CD4-positive, alpha-beta memory T cell (primary cell): ENCODE data around the gene MED23. TPM values are rescaled to one million over a fixed set of nuclear protein-coding genes. Genes with fewer than 3 reads are reported as not detected.

ENCODE experiments used
- CTCF ChIA-PET: fragments of 350-600 bp; sonication (Branson Sonifier 250); formaldehyde crosslinking; loops from one replicate; lab custom pipeline; 2021; ENCODE audit warnings: inconsistent platforms; ENCODE audit not compliant: partially characterized antibody; lab: Charles Lee
- POLR2A ChIA-PET: fragments of 350-600 bp; sonication (Branson Sonifier 250); formaldehyde crosslinking; loops from one replicate; lab custom pipeline; 2021; ENCODE audit not compliant: partially characterized antibody; lab: Charles Lee
- DNase-seq, 5 donors: peaks; one replicate each; pipeline versions ENCODE4 v3.0.0 to v3.0.0-alpha.2; 2020 to 2022; ENCODE audit warnings: mixed read lengths in 1 of 5
- H3K27ac ChIP-seq: one replicate; pipeline ENCODE4 v1.7.0; 2013; ENCODE audit warnings: low read depth, low read length
- H3K27me3 ChIP-seq: 2 replicates; pipeline ENCODE4 v1.7.0; 2013; ENCODE audit warnings: mild to moderate bottlenecking, low read length, moderate library complexity; ENCODE audit not compliant: insufficient read depth
- H3K36me3 ChIP-seq: 2 replicates; pipeline ENCODE4 v1.7.0; 2013; ENCODE audit warnings: mild to moderate bottlenecking, low read length, moderate library complexity; ENCODE audit not compliant: insufficient read depth
- H3K4me1 ChIP-seq: 2 replicates; pipeline ENCODE4 v1.7.0; 2013; ENCODE audit warnings: mild to moderate bottlenecking, low read length, moderate library complexity; ENCODE audit not compliant: insufficient read depth
- H3K4me3 ChIP-seq, 2 donors: one replicate each; pipeline ENCODE4 v1.7.0; 2013; ENCODE audit warnings: low read length in 2 of 2, mild to moderate bottlenecking in 1 of 2
- H3K9me3 ChIP-seq, 2 donors: one replicate each; pipeline ENCODE4 v1.7.0; 2013; ENCODE audit warnings: low read length in 2 of 2, control low read depth in 1 of 2; ENCODE audit not compliant: control insufficient read depth in 1 of 2
- H3K27ac Mint-ChIP-seq, 7 donors: one replicate each; pipeline ENCODE4 v1.8.0; 2020 to 2021; ENCODE audit warnings: mixed read lengths in 7 of 7, mild to moderate bottlenecking in 6 of 7, inconsistent platforms in 3 of 7, moderate library complexity in 3 of 7
- H3K27me3 Mint-ChIP-seq, 2 donors: one replicate each; pipeline ENCODE4 v1.8.0; 2020 to 2021; ENCODE audit warnings: mixed read lengths in 2 of 2
- H3K36me3 Mint-ChIP-seq, 2 donors: one replicate each; pipeline ENCODE4 v1.8.0; 2020 to 2021; ENCODE audit warnings: mixed read lengths in 2 of 2, inconsistent platforms in 1 of 2, mild to moderate bottlenecking in 1 of 2
- H3K4me1 Mint-ChIP-seq, 4 donors: one replicate each; pipeline ENCODE4 v1.8.0; 2020 to 2021; ENCODE audit warnings: mixed read lengths in 4 of 4, mild to moderate bottlenecking in 1 of 4
- H3K4me3 Mint-ChIP-seq, 8 donors: one replicate each; pipeline ENCODE4 v1.8.0; 2020 to 2021; ENCODE audit warnings: mixed read lengths in 8 of 8, mild to moderate bottlenecking in 7 of 8, moderate library complexity in 6 of 8, inconsistent platforms in 3 of 8
- H3K9me3 Mint-ChIP-seq, 8 donors: one replicate each; pipeline ENCODE4 v1.8.0; 2020 to 2021; ENCODE audit warnings: mixed read lengths in 8 of 8, mild to moderate bottlenecking in 5 of 8, inconsistent platforms in 3 of 8, moderate library complexity in 1 of 8
- intact Hi-C: fragments of 100-400 bp; cut with micrococcal nuclease; formaldehyde crosslinking; loops from one replicate; pipeline ENCODE4 v1.15.1; 2023
- polyA plus RNA-seq, 2 donors: library from polyadenylated mRNA; unstranded; fragments of 300-500 nt; fragmentation: Illumina TruSeq; gene quantifications; one replicate each; pipeline ENCODE4 v1.2.3, GENCODE V29; 2021
- total RNA-seq, 2 experiments: library from RNA; stranded (reverse); gene quantifications; one replicate each; pipeline ENCODE4 v1.2.3, GENCODE V29; 2021

MED23 gene
- total and polyA plus RNA-seq, 4 experiments from 2014 or later: 10.9 to 56.4 (median 35.8) TPM

- Mint-ChIP-seq H3K4me1 (no peaks in the 10 kb centered on the region), H3K36me3 (peaks cover 0 to 5% of the 10 kb centered on the region in 2 donors), H3K27me3 (peaks cover 2 to 3% of the 10 kb centered on the region in 2 donors), H3K9me3 (peaks cover 0 to 2% (median 0%) of the 10 kb centered on the region in 8 donors), H3K4me3 (no peak overlapping the region), H3K27ac (no peak overlapping the region)
- no peak for DNase-seq
- Histone ChIP-seq H3K36me3 (no peaks in the 10 kb centered on the region), H3K9me3 (no peaks in the 10 kb centered on the region), H3K27me3 (no peaks in the 10 kb centered on the region), H3K4me1 (no peaks in the 10 kb centered on the region), H3K4me3 (no peak overlapping the region), H3K27ac (no peak overlapping the region)
- POLR2A ChIA-PET: no interaction called here
- intact Hi-C loops: no loop called here
- CTCF ChIA-PET: no interaction called here
These were observed 23.7 kb upstream of the MED23 start for GRCh38 chr6:131651782-131652181.

GRCh38 chr6:131646249-131646670 lies 18.2 kb upstream of the MED23 start:
- peaks cover 1 to 2% of the 10 kb centered on the region in 2 donors for H3K27me3 Mint-ChIP-seq
- H3K36me3 Mint-ChIP-seq: no peaks in the 10 kb centered on the region
- H3K4me1 Mint-ChIP-seq: no peaks in the 10 kb centered on the region
- intact Hi-C loops: no loop called here
- H3K9me3 Mint-ChIP-seq: peaks cover 0 to 1% (median 0%) of the 10 kb centered on the region in 8 donors
- H3K27ac Mint-ChIP-seq: no peak overlapping the region
- no peaks in the 10 kb centered on the region for H3K27me3 ChIP-seq
- H3K27ac ChIP-seq: no peak overlapping the region
- no peaks in the 10 kb centered on the region for H3K4me1 ChIP-seq
- H3K36me3 ChIP-seq: no peaks in the 10 kb centered on the region
- no peak for DNase-seq
- CTCF ChIA-PET: no interaction called here
- POLR2A ChIA-PET: no interaction called here
- no peaks in the 10 kb centered on the region for H3K9me3 ChIP-seq
- H3K4me3 ChIP-seq: no peak overlapping the region
- no peak overlapping the region for H3K4me3 Mint-ChIP-seq

GRCh38 chr6:131645846-131646245 lies 17.8 kb upstream of the MED23 start:
- Mint-ChIP-seq H3K4me3 (no peak overlapping the region), H3K9me3 (peaks cover 0 to 1% (median 0%) of the 10 kb centered on the region in 8 donors), H3K27ac (no peak overlapping the region), H3K4me1 (no peaks in the 10 kb centered on the region), H3K36me3 (no peaks in the 10 kb centered on the region), H3K27me3 (peaks cover 1 to 2% of the 10 kb centered on the region in 2 donors)
- intact Hi-C loops: no loop called here
- Histone ChIP-seq H3K9me3 (no peaks in the 10 kb centered on the region), H3K4me1 (no peaks in the 10 kb centered on the region), H3K36me3 (no peaks in the 10 kb centered on the region), H3K27me3 (no peaks in the 10 kb centered on the region), H3K27ac (no peak overlapping the region), H3K4me3 (no peak overlapping the region)
- no peak for DNase-seq
- ChIA-PET CTCF (no interaction called here), POLR2A (no interaction called here)

GRCh38 chr6:131644921-131645320 lies 16.9 kb upstream of the MED23 start:
- intact Hi-C loops: no loop called here
- H3K27me3 Mint-ChIP-seq: peaks cover 1 to 2% of the 10 kb centered on the region in 2 donors
- Histone ChIP-seq H3K4me3 (no peak overlapping the region), H3K9me3 (no peaks in the 10 kb centered on the region), H3K4me1 (no peaks in the 10 kb centered on the region), H3K36me3 (no peaks in the 10 kb centered on the region), H3K27me3 (no peaks in the 10 kb centered on the region), H3K27ac (no peak overlapping the region)
- ChIA-PET CTCF (no interaction called here), POLR2A (no interaction called here)
- no peak overlapping the region for H3K27ac Mint-ChIP-seq
- H3K36me3 Mint-ChIP-seq: no peaks in the 10 kb centered on the region
- H3K4me1 Mint-ChIP-seq: no peaks in the 10 kb centered on the region
- no peak overlapping the region for H3K4me3 Mint-ChIP-seq
- DNase-seq: no peak
- H3K9me3 Mint-ChIP-seq: peaks cover 0 to 1% (median 0%) of the 10 kb centered on the region in 8 donors

- Histone ChIP-seq H3K27me3 (no peaks in the 10 kb centered on the region), H3K9me3 (no peaks in the 10 kb centered on the region), H3K4me3 (no peak overlapping the region), H3K4me1 (no peaks in the 10 kb centered on the region), H3K27ac (no peak overlapping the region), H3K36me3 (no peaks in the 10 kb centered on the region)
- H3K36me3 Mint-ChIP-seq: no peaks in the 10 kb centered on the region
- intact Hi-C loops: no loop called here
- no peaks in the 10 kb centered on the region for H3K4me1 Mint-ChIP-seq
- no peak for DNase-seq
- H3K27me3 Mint-ChIP-seq: peaks cover 0 to 1% of the 10 kb centered on the region in 2 donors
- CTCF ChIA-PET: no interaction called here
- H3K9me3 Mint-ChIP-seq: peaks cover 0 to 1% (median 0%) of the 10 kb centered on the region in 8 donors
- POLR2A ChIA-PET: no interaction called here
- no peak overlapping the region for H3K27ac Mint-ChIP-seq
- H3K4me3 Mint-ChIP-seq: no peak overlapping the region
These were observed 15.9 kb upstream of the MED23 start for GRCh38 chr6:131643855-131644460.

- no peak overlapping the region for H3K4me3 Mint-ChIP-seq
- Histone ChIP-seq H3K4me1 (no peaks in the 10 kb centered on the region), H3K27ac (no peak overlapping the region), H3K36me3 (no peaks in the 10 kb centered on the region), H3K9me3 (no peaks in the 10 kb centered on the region), H3K27me3 (no peaks in the 10 kb centered on the region), H3K4me3 (no peak overlapping the region)
- H3K36me3 Mint-ChIP-seq: no peaks in the 10 kb centered on the region
- H3K4me1 Mint-ChIP-seq: no peaks in the 10 kb centered on the region
- ChIA-PET POLR2A (no interaction called here), CTCF (no interaction called here)
- H3K27ac Mint-ChIP-seq: no peak overlapping the region
- intact Hi-C loops: no loop called here
- peaks cover 0 to 1% (median 0%) of the 10 kb centered on the region in 8 donors for H3K9me3 Mint-ChIP-seq
- peaks cover 0 to 2% of the 10 kb centered on the region in 2 donors for H3K27me3 Mint-ChIP-seq
- no peak for DNase-seq
These were observed 15.1 kb upstream of the MED23 start for GRCh38 chr6:131642987-131643611.

GRCh38 chr6:131642565-131642964 lies 14.5 kb upstream of the MED23 start:
- CTCF ChIA-PET: no interaction called here
- POLR2A ChIA-PET: no interaction called here
- Histone ChIP-seq H3K4me3 (no peak overlapping the region), H3K9me3 (no peaks in the 10 kb centered on the region), H3K36me3 (no peaks in the 10 kb centered on the region), H3K4me1 (no peaks in the 10 kb centered on the region), H3K27me3 (no peaks in the 10 kb centered on the region), H3K27ac (no peak overlapping the region)
- intact Hi-C loops: no loop called here
- no peak overlapping the region for H3K27ac Mint-ChIP-seq
- DNase-seq: no peak
- no peaks in the 10 kb centered on the region for H3K36me3 Mint-ChIP-seq
- H3K27me3 Mint-ChIP-seq: peaks cover 0 to 3% of the 10 kb centered on the region in 2 donors
- no peaks in the 10 kb centered on the region for H3K4me1 Mint-ChIP-seq
- peaks cover 0 to 1% (median 0%) of the 10 kb centered on the region in 8 donors for H3K9me3 Mint-ChIP-seq
- no peak overlapping the region for H3K4me3 Mint-ChIP-seq
